GM12875 (cell line): Measurements from ENCODE around the gene LSS.

Experiments used
- H3K4me3 ChIP-seq: one replicate; pipeline ENCODE4 v1.5.1; 2011; ENCODE audit warnings: low read depth, low read length, control low read depth
- TF ChIP-seq, protein P1 (sequence below): IDR thresholded peaks from 2 replicates; pipeline ENCODE4 v1.5.1; 2011; ENCODE audit warnings: low read depth, mild to moderate bottlenecking, control low read depth, inconsistent platforms, low read length, moderate library complexity, borderline replicate concordance; ENCODE audit not compliant: insufficient read depth

Gene LSS

GRCh38 chr21:46191257-46191685 lies 37.3 kb downstream of the LSS start:
- TF ChIP-seq, protein P1, sequence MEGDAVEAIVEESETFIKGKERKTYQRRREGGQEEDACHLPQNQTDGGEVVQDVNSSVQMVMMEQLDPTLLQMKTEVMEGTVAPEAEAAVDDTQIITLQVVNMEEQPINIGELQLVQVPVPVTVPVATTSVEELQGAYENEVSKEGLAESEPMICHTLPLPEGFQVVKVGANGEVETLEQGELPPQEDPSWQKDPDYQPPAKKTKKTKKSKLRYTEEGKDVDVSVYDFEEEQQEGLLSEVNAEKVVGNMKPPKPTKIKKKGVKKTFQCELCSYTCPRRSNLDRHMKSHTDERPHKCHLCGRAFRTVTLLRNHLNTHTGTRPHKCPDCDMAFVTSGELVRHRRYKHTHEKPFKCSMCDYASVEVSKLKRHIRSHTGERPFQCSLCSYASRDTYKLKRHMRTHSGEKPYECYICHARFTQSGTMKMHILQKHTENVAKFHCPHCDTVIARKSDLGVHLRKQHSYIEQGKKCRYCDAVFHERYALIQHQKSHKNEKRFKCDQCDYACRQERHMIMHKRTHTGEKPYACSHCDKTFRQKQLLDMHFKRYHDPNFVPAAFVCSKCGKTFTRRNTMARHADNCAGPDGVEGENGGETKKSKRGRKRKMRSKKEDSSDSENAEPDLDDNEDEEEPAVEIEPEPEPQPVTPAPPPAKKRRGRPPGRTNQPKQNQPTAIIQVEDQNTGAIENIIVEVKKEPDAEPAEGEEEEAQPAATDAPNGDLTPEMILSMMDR: no peak
- no peak overlapping the region for H3K4me3 ChIP-seq

DNA sequence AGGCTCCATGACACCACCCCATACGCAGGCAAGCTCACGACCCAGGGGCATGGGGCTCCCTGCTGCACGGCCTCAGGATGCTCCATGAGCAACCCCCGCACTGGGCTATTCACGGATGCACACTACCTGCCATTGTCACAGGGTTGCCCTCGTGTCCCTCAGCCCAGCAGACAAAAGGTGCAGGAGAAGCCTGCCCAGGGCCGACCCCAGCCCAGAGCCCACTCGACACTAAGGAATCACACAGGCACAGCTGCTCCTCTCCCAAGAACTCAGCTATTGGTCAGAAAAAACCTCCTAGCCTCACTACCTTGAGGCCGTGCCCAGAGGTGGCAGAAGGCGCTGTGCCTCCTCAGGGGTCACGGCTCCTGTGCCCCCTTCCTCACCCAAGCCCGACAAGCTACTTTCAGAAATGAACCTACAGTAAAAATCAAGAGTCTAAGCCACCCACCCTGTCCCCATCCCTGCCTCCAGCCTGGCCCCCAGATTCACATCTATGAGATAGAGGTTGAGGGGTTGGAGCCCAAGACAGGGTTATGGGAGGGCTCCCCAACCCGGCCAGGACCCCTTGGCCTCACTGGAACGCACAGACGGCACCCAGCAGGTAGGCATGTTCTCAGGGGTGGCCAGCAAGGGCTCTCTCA lies 38.0 kb downstream of the LSS start:
- no peak overlapping the region for H3K4me3 ChIP-seq
- TF ChIP-seq, protein P1: no peak

- H3K4me3 ChIP-seq: no peak overlapping the region
- TF ChIP-seq, protein P1: no peak
Measured at GRCh38 chr21:46189959-46190490, 38.5 kb downstream of the LSS start.

GRCh38 chr21:46189213-46189958 lies 39.2 kb downstream of the LSS start:
- H3K4me3 ChIP-seq: no peak overlapping the region
- TF ChIP-seq, protein P1: no peak

DNA sequence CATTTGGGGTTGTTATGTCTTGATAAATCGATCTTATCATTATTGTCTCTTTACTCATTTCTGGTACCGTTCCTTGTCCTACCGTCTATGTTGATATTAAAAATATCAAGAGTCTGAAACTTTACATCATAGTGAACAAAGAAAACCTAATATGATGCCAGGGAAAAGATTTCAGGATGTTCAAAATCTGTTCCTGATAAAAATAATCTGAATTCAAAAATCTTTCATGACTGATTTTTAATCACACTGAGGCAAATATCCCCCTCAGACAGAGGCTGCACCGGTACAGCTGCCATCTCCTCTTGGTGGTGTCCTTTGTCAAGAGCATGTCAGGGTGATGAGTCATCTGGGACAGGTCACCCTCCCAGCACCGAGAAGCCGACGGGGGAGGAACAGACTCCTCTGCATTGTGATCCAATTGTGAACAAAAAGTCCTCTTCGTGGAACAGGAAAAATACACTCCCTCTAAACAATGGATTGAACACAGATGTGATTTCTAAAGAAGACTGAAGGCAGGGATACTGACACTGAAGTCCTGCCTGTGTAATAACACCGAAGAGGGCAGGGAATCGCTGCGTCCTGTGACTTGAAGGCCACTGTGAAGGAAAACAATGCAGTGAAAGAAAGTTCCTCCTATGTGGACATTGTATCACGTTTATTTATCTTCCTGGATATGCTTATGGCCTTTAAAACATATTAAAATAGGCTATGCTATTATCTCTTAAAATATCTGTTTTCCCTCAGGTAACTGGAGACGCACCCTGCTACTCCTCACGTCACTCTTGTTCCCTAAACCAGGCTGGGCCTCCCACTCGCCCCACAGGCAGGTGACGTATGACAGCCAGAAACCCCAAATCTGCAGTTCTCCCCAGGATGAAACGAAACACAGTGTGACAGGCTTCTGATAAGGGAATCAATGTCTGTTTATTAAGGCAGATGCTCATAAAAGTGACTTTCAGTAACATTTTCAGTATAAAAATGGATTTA lies 40.1 kb downstream of the LSS start:
- no peak overlapping the region for H3K4me3 ChIP-seq
- TF ChIP-seq, protein P1: no peak

DNA sequence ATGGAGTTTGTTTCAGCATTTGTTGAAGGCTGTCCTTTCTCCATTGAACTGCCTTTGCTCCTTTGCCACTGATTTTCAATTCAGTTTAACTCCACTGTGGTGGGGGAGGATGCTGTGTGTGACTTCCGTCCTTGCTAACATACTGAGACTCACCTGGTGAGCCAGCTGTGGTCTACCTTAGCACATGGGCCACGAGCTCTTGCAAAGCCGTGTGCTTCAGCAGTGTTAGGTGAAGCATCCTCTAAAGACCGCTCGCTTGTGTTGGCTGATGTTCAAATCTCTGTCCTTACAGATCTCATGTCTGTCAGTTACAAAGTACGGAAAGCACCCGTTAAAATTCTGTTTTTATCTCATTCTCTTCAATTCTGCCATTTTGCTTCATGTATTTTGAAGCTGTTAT lies 40.8 kb downstream of the LSS start:
- TF ChIP-seq, protein P1: no peak

More for the DNA sequence above, 40.8 kb downstream of the LSS start:
- no peak overlapping the region for H3K4me3 ChIP-seq
